GM19467 (cell line): Measurements from ENCODE around the gene SCFD2.
"Not testable (repeated sequence)": the region's sequence is repeated elsewhere in the genome, so short reads cannot be mapped to it uniquely, and the experiment has no call there.

ENCODE experiments used
- ATAC-seq: cut with Tn5 transposase; IDR thresholded peaks from one replicate; pipeline ENCODE4 v1.9.1; 2021; ENCODE audit warnings: mild to moderate bottlenecking, moderate library complexity; ENCODE audit not compliant: unreplicated experiment

Gene SCFD2

GRCh38 chr4:53150631-53151488 lies 215.0 kb downstream of the SCFD2 start:
- no peak for ATAC-seq

GRCh38 chr4:53147711-53148110 lies 218.2 kb downstream of the SCFD2 start:
- no peak for ATAC-seq

- no peak for ATAC-seq
Measured at GRCh38 chr4:53147197-53147596, 218.7 kb downstream of the SCFD2 start.

- no peak for ATAC-seq
Measured at GRCh38 chr4:53141308-53141707, 224.6 kb downstream of the SCFD2 start.

- ATAC-seq, result not testable (repeated sequence)
Measured at GRCh38 chr4:53139256-53139655, 226.6 kb downstream of the SCFD2 start.

- ATAC-seq, result no peak
Measured at GRCh38 chr4:53137468-53137867, 228.4 kb downstream of the SCFD2 start.

GRCh38 chr4:53136954-53137353 lies 228.9 kb downstream of the SCFD2 start:
- ATAC-seq, result no peak

GRCh38 chr4:53132132-53132891 lies 233.5 kb downstream of the SCFD2 start:
- ATAC-seq, result no peak

GRCh38 chr4:53131562-53131925 lies 234.3 kb downstream of the SCFD2 start:
- ATAC-seq, result no peak

GRCh38 chr4:53130896-53131561 lies 234.8 kb downstream of the SCFD2 start:
- ATAC-seq, result no peak

- no peak for ATAC-seq
Measured at GRCh38 chr4:53128706-53129357, 237.0 kb downstream of the SCFD2 start.

GRCh38 chr4:53128231-53128630 lies 237.6 kb downstream of the SCFD2 start:
- no peak for ATAC-seq

- no peak for ATAC-seq
Measured at GRCh38 chr4:53127365-53127764, 238.5 kb downstream of the SCFD2 start.

GRCh38 chr4:53126099-53126498 lies 239.8 kb downstream of the SCFD2 start:
- no peak for ATAC-seq

GRCh38 chr4:53123819-53124218 lies 242.0 kb downstream of the SCFD2 start:
- ATAC-seq, result no peak

GRCh38 chr4:53123171-53123570 lies 242.7 kb downstream of the SCFD2 start:
- no peak for ATAC-seq

- ATAC-seq, result no peak
Measured at GRCh38 chr4:53122280-53123116, 243.4 kb downstream of the SCFD2 start.

- ATAC-seq, result no peak
Measured at GRCh38 chr4:53121264-53121865, 244.5 kb downstream of the SCFD2 start.

GRCh38 chr4:53120778-53121177 lies 245.1 kb downstream of the SCFD2 start:
- no peak for ATAC-seq

- no peak for ATAC-seq
Measured at GRCh38 chr4:53119680-53120079, 246.2 kb downstream of the SCFD2 start.
